ENCODE results near the gene EEF1AKMT3.
A peak's percentile ranks its signal among the peaks of the same experiment; 100 is the strongest.

Gene EEF1AKMT3

DNA sequence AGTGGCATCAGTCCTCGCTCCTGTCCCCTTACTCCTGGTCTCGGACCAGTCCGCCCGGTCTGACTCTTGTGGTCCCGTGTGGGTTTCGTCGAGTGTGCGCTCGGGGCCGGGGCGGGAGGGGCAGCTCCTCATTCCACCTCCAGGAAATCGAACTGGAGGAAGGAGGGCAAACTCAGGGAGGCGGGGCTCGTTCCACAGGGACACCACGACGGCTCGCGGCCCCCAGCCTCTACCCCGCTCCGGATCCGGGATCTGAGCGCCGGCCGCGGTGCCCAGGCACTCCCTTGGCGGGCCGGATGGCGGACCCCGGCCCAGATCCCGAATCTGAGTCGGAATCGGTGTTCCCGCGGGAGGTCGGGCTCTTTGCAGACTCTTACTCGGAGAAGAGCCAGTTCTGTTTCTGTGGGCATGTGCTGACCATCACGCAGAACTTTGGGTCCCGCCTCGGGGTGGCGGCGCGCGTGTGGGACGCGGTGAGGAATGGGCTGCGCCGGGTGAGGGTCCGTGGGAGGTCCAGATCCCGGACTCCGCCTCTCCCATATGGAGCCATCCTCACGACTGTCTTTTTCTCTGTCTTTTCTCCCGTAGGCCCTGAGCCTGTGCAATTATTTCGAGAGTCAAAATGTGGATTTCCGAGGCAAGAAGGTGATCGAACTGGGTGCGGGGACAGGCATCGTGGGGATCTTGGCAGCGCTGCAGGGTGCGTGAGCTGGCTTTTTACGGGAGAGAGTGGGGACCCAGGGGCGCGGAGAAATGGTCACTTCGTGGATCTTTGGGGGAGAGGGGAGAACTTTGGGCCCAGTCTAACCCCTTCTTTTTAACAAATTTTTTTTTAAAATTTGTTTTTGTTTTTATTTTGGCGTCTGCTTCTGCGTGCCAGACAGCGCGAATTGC is at the start of gene EEF1AKMT3:
Gene EEF1AKMT3, plus strand, starts transcription at position 186 of the 894 bp plus-strand sequence. Its CDS starts 111 bp downstream, at position 297.
- no peak for DNase-seq

GRCh38 chr12:57722716-57723629 is 49.4 kb upstream of the EEF1AKMT3 start:
- DNase-seq = peak; percentile 14 to 16

GRCh38 chr12:57723630-57723962 is 48.8 kb upstream of the EEF1AKMT3 start:
- DNase-seq = no peak

DNA sequence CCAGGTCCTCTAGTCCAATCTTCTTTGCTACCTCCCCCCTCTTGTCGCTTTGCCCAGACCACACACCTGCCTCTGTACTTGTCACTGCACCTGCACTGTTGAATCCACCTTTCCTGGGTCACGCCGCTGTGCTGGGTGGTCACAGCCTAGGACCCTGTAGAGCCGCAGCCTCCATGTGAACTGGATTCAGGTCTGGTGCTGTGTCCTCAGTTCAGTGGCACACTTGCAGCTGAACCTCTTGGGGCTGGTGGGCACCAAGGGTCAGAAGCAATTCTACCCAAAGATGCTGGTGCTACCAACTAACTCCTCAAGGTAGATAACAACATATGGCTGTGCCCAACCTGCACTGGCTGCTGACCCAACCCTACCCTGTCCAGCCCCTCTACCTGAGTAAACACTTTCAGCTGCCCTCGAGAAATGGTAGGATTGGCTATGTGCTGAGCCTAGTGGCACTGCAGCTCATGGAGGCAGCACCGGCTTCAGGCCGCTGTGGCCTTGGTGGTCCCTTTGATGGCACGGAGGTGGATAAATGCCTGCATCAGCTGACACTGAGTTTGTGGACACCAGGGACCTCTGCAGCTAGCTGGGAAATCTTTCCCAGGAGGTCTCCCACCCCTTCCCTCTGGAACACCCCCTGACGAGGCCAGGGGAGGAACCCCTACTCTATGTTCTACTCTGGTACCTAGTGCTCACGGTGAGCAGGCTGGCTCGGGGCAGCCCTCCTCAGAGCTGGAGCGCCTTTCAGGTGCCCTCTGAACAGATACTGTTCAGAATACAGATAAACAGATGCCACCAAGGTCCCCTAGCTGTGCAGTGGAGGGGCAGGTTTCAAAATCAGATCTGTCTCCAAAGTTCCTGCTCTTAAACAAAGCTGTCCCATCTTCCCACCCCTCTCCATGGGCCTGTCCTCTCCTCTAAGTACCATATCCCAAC is 48.1 kb upstream of the EEF1AKMT3 start:
- peak; percentile 14 to 15 for DNase-seq

- peak; percentile 9 to 15 for DNase-seq
These were observed 47.3 kb upstream of the EEF1AKMT3 start for GRCh38 chr12:57724936-57725740.

DNA sequence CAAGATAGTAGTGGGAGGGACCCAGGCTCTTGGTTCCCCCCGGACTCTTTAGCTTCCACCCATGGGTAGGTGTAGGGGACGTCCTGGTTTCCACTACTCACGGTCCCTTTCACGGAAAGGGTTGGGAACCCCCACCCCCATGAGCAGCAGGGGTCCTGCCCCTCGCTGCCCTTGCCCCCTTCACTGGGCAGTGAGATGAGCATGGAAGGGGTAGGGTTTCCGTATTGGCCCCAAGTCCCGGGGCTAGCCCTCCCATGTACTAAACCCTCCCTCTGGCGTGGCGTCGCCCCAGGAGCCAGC is 46.6 kb upstream of the EEF1AKMT3 start:
- DNase-seq = no peak

DNA sequence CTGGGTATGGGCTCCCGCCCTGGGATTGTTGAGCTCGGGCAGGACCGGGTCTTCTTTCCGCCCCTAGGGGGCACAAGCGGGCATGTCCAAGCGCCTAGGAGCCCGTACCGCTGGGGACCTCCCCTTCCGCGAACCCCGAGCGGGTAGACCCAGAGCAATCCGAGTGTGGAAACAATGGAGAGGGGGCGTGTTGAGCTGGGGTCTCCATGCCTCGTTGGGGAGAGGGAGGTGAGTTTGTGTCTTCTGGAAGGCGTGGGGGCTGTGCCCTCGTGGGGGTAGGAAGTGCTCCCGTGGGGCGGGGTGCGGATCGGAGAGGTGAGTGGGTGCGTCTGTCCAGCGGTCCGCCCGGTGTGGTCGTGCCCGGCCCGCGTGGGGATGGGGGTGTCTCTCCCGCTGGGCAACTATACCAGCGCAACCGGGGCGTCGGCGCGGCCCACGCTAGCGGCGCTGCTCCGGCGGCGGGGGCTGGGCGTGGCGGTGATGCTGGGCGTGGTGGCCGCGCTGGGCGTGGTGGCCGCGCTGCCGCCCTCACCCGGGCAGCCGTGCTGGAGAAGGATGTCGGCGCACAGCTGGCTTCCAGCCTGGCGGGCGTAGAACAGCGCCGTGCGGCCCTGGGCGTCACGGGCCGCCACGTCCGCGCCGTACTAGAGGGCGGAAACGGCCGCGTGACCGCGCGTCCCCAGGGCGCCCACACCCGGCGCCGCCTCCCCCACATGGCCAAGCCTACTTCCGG is 46.1 kb upstream of the EEF1AKMT3 start:
- peak; percentile 46 to 54 for DNase-seq

- DNase-seq = peak; percentile 15 to 16
These were observed 45.3 kb upstream of the EEF1AKMT3 start for GRCh38 chr12:57726884-57727757.

- DNase-seq = no peak
These were observed 44.5 kb upstream of the EEF1AKMT3 start for GRCh38 chr12:57727758-57728395.

GRCh38 chr12:57729321-57729844 is 43.0 kb upstream of the EEF1AKMT3 start:
- no peak for DNase-seq

DNA sequence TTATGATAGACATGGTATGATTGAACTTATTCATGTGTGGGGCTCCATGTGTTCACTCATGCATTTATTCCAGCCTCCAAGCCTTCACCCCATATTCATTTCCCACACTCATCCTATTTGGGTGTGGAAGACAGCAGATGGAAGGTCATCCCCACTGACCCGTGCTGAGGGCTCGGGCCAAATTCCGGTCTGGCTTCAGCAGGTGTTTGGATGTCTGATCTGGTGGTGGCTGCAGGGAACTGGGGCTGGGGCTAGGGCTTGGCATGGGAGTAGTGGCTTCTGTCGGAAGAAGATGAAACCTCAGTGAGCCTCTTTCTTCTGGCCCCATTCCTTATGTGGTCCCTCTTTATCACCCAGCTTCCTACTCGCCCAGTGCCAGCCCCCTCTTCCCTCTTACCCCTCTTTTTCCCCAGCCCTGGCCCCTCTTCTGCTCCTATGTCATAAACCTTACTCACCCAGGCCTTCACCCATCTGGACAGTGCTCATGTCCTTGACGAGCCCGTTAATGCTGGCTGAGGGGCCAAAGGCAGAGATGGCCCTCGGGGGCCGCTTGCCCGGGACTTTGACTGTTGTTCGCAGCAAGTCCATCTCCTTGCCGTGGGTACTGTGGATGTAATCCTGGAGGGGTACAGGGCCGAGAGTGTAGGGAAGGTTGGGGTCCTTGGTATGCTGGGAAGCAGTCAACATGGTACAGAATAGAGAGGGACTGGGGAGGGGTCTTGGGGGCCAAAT is 41.9 kb upstream of the EEF1AKMT3 start:
- DNase-seq = no peak

- DNase-seq = no peak
These were observed 40.9 kb upstream of the EEF1AKMT3 start for GRCh38 chr12:57731411-57732080.

DNA sequence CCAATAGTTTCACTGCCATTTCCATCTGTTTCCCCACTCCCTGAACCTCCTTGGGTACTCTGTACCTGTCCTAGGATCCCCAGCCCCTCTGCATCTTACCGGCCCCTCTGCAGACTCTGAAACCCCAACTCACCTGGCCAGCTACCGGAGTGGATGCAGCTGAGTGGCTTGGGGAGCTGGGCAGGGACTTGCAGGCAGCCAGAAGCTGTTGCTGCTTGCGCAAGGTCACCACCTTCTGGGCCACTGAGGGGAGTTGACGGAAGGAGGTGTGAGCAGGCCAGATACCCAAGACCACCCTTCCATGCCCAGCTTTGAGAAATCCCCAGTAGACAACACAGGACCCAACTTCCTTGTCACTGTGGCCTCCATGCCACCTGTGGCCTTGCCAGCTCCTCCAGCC is 40.1 kb upstream of the EEF1AKMT3 start:
- DNase-seq = no peak

DNA sequence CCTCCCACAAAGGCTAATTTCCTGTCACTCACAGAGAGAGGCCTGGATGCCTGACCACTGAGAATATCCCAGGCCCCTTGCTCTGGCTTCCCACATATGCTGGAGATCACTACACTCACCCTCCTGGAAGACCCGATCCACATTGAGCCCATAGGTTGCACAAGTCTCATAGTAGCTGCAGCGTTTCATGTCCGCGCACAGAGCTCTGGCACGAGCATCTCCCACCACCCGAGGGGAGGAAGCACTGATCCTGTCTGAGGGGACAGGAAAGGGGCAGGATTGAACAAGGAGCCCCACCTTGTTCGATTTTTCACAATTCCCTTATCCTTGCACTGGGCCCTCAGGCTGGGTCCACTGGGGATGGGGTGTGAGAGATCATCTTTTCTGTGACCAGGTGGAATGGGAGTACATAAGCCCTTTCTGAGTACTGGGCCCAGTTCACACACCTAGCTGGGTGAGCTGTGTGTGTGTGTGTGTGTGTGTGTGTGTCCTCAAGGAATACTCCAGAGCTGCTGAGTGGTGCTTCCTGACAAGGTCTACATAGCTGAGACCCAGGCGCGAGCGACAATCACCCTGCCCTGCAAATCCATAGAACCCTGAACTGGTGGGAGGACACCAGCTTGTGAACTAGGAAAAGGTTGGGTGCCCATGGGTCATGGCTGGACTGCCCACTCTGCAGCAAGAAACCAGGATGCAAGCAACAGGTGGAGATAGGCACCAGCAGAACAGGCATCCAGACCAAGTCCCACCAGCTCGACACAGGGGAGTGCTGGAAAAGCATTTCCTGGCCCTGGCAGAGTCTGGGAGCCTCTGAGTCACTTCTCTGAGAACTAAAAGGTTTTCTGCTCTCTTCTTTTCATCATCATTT is 39.5 kb upstream of the EEF1AKMT3 start:
- no peak for DNase-seq

DNA sequence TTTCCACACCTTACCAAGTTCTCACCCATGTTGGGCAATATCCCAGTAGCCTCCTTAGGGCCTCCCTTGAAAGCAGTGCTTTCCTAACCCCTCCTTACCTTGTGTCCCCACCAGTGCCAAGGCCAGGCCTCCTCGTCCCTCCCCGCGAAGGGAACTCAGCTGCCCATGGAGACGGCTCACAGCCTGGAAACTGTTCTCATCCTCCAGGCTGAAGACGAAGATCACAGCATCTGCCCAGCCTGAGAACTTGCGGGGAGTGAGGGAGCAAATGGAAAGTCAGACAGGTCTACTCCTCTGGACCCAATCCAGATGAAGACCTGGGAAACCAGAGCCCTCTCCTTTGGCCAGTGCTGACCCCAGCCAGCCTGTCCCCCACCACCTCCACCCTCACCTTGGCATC is 38.5 kb upstream of the EEF1AKMT3 start:
- no peak for DNase-seq

DNA sequence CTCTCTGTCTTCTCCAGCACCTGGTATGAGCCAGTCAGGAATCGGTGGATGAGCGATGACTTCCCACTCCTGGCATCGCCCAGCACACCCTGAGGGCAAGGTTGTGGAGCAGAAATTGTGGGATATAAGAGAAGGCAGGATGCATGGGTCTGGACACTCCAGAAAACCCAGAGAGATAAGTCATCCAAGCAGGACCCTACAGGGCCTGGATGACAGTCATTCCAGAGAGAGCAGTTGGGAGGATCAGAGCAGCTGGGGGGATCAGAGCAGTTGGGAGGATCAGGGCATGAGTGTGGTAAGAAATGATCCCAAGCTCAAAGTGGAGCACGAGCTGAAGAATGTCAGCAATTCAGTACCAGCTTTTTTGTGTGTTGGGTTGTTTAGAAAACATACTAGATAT is 37.8 kb upstream of the EEF1AKMT3 start:
- no peak for DNase-seq
